ENCODE measurements around the gene AADACL4.
A peak's percentile ranks its signal among the peaks of the same experiment; 100 is the strongest.

The AADACL4 gene

DNA sequence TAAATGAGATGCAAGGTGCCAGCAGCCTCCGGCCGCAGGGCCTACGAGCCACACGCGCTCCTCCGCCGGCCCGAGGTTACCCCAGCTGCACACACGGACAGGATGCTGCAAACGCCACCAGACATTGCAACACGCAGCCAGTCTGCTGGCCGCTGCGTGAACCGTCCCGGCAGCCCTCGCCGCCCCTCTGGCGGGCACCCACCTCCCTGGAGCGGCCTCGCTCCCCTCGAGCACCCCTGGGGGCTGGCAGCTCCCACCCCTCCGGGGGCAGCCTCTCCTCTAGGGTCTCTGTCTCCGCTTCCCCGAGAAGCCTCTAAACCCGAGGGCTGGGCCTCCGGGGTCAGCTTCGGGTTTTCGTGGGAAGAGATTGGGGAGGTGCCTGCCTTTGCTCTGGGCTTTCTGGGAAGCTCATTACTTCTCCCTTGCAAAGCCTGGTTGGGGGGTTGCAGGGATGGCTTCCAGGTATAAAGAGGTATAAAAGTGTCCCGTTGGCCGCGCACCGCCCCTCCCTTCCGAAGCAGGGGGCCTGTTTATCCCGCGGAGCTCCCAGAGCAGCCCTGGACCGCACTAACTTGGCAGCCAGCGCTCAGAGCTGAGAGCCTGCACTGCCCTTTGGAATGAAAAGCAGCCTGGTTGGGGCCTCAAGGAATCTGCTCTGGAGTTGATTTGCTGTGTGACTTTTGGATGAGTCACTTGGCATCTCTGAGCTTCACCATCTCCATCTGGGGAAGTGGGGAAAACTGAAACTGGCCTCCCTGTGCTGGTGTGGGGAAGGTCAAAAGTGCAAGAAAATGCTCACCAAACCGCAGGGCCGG, 47.7 kb upstream of the AADACL4 start:
- H3K36me3 ChIP-seq (ENCODE audit: control insufficient read depth in 1 of 2, insufficient read depth in 2 of 2, low read depth in 1 of 2, low read length in 2 of 2), result no peaks in the 10 kb centered on the region
- H3K18ac ChIP-seq (ENCODE audit: low read depth in 1 of 2, low read length in 2 of 2), result no peak overlapping the region
- peaks cover 0 to 19% of the 10 kb centered on the region in 2 experiments for H3K27me3 ChIP-seq (ENCODE audit: control insufficient read depth in 1 of 2, insufficient read depth in 1 of 2, low read length in 2 of 2)
- DNase-seq, result peak; percentile 95
- no peak overlapping the region for H4K91ac ChIP-seq (ENCODE audit: low read length)
- H3K4me2 ChIP-seq (ENCODE audit: low read length, poor library complexity, severe bottlenecking), result peak overlapping the region; percentile 85
- no peaks in the 10 kb centered on the region for H3K9me3 ChIP-seq (ENCODE audit: control insufficient read depth, low read length)
- H3K4ac ChIP-seq (ENCODE audit: low read depth in 1 of 2, low read length in 2 of 2), result no peak overlapping the region
- H2BK120ac ChIP-seq (ENCODE audit: low read depth, low read length), result no peak overlapping the region
- H2AFZ ChIP-seq (ENCODE audit: low read depth, low read length), result peak overlapping the region; percentile 32
- H3K14ac ChIP-seq (ENCODE audit: low read length in 2 of 2), result no peak overlapping the region
- no peak overlapping the region for H3K23ac ChIP-seq (ENCODE audit: low read length in 2 of 2)
- no peak overlapping the region for H2AK5ac ChIP-seq (ENCODE audit: low read length, severe bottlenecking)
- H2BK5ac ChIP-seq (ENCODE audit: low read depth, low read length, poor library complexity, severe bottlenecking), result no peak overlapping the region
- H3K79me1 ChIP-seq (replicated peaks; ENCODE audit: low read length, poor library complexity, severe bottlenecking), result no peaks in the 10 kb centered on the region
- peak overlapping the region; percentile 33 for H3K27ac ChIP-seq (ENCODE audit: low read length, poor library complexity, severe bottlenecking)
- peaks cover 19% of the 10 kb centered on the region for H3K4me1 ChIP-seq (ENCODE audit: control insufficient read depth, insufficient read depth, low read depth, low read length)
- H3K4me3 ChIP-seq (ENCODE audit: insufficient read depth in 1 of 2, low read depth in 1 of 2, low read length in 2 of 2), result peak overlapping the region; percentile 10 to 69
- WGBS, result 2% methylated on average over 39 of the region's 39 CpGs
- H2BK15ac ChIP-seq (ENCODE audit: low read depth, poor library complexity, severe bottlenecking), result no peak overlapping the region
- no peak overlapping the region for H2BK12ac ChIP-seq (ENCODE audit: low read length in 2 of 2)
- H4K8ac ChIP-seq (ENCODE audit: low read length), result no peak overlapping the region
- H3K9ac ChIP-seq (ENCODE audit: low read length), result peak overlapping the region; percentile 83

- Histone ChIP-seq H2AFZ (ENCODE audit: low read depth, low read length) (no peak overlapping the region), H3K18ac (ENCODE audit: low read depth in 1 of 2, low read length in 2 of 2) (no peak overlapping the region), H2BK5ac (ENCODE audit: low read depth, low read length, poor library complexity, severe bottlenecking) (no peak overlapping the region), H3K4ac (ENCODE audit: low read depth in 1 of 2, low read length in 2 of 2) (no peak overlapping the region), H3K14ac (ENCODE audit: low read length in 2 of 2) (no peak overlapping the region), H2BK15ac (ENCODE audit: low read depth, poor library complexity, severe bottlenecking) (no peak overlapping the region), H3K9me3 (ENCODE audit: control insufficient read depth, low read length) (no peaks in the 10 kb centered on the region), H3K27ac (ENCODE audit: low read length, poor library complexity, severe bottlenecking) (no peak overlapping the region), H3K79me1 (replicated peaks; ENCODE audit: low read length, poor library complexity, severe bottlenecking) (no peaks in the 10 kb centered on the region), H2BK120ac (ENCODE audit: low read depth, low read length) (no peak overlapping the region), H3K4me1 (ENCODE audit: control insufficient read depth, insufficient read depth, low read depth, low read length) (peaks cover 23% of the 10 kb centered on the region), H2BK12ac (ENCODE audit: low read length in 2 of 2) (no peak overlapping the region), H4K8ac (ENCODE audit: low read length) (no peak overlapping the region), H3K4me2 (ENCODE audit: low read length, poor library complexity, severe bottlenecking) (no peak overlapping the region), H3K9ac (ENCODE audit: low read length) (no peak overlapping the region), H2AK5ac (ENCODE audit: low read length, severe bottlenecking) (no peak overlapping the region), H3K36me3 (ENCODE audit: control insufficient read depth in 1 of 2, insufficient read depth in 2 of 2, low read depth in 1 of 2, low read length in 2 of 2) (no peaks in the 10 kb centered on the region), H3K27me3 (ENCODE audit: control insufficient read depth in 1 of 2, insufficient read depth in 1 of 2, low read length in 2 of 2) (peaks cover 0 to 16% of the 10 kb centered on the region in 2 experiments), H4K91ac (ENCODE audit: low read length) (no peak overlapping the region), H3K4me3 (ENCODE audit: insufficient read depth in 1 of 2, low read depth in 1 of 2, low read length in 2 of 2) (no peak overlapping the region), H3K23ac (ENCODE audit: low read length in 2 of 2) (no peak overlapping the region)
- DNase-seq, result no peak
- WGBS, result 86% methylated on average over 10 of the region's 10 CpGs
Measured at GRCh38 chr1:12597792-12598191, 46.1 kb upstream of the AADACL4 start.

DNA sequence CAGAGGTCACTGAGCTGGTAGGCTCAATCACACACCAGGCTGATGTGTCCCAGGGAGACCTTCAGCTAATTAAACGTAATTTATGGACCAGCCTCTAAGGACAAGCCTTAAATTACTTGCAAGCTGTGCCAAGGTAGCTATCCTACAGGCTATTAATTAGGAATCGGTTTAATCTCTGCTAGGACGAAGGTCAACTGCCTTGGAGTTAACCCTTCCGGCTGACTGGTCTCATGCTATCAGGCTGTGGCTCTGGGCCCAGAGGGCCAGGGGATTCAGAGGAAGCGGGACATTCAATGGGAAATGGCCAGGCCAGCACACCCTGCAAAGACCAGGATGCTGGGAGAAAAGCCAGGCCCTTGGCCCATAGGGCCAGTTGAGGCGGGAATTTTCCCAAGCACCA, 44.9 kb upstream of the AADACL4 start:
- no peaks in the 10 kb centered on the region for H3K36me3 ChIP-seq (ENCODE audit: control insufficient read depth in 1 of 2, insufficient read depth in 2 of 2, low read depth in 1 of 2, low read length in 2 of 2)
- no peak overlapping the region for H4K8ac ChIP-seq (ENCODE audit: low read length)
- no peak overlapping the region for H3K18ac ChIP-seq (ENCODE audit: low read depth in 1 of 2, low read length in 2 of 2)
- H2BK12ac ChIP-seq (ENCODE audit: low read length in 2 of 2), result no peak overlapping the region
- H3K27ac ChIP-seq (ENCODE audit: low read length, poor library complexity, severe bottlenecking), result no peak overlapping the region
- no peak overlapping the region for H3K4me2 ChIP-seq (ENCODE audit: low read length, poor library complexity, severe bottlenecking)
- no peak overlapping the region for H3K9ac ChIP-seq (ENCODE audit: low read length)
- H2BK15ac ChIP-seq (ENCODE audit: low read depth, poor library complexity, severe bottlenecking), result no peak overlapping the region
- no peak overlapping the region for H4K91ac ChIP-seq (ENCODE audit: low read length)
- no peaks in the 10 kb centered on the region for H3K9me3 ChIP-seq (ENCODE audit: control insufficient read depth, low read length)
- no peak overlapping the region for H2BK120ac ChIP-seq (ENCODE audit: low read depth, low read length)
- H3K27me3 ChIP-seq (ENCODE audit: control insufficient read depth in 1 of 2, insufficient read depth in 1 of 2, low read length in 2 of 2), result peaks cover 0 to 10% of the 10 kb centered on the region in 2 experiments
- no peak overlapping the region for H2BK5ac ChIP-seq (ENCODE audit: low read depth, low read length, poor library complexity, severe bottlenecking)
- DNase-seq, result no peak
- H3K4me3 ChIP-seq (ENCODE audit: insufficient read depth in 1 of 2, low read depth in 1 of 2, low read length in 2 of 2), result no peak overlapping the region
- no peak overlapping the region for H3K14ac ChIP-seq (ENCODE audit: low read length in 2 of 2)
- H3K4ac ChIP-seq (ENCODE audit: low read depth in 1 of 2, low read length in 2 of 2), result no peak overlapping the region
- no peak overlapping the region for H2AFZ ChIP-seq (ENCODE audit: low read depth, low read length)
- peaks cover 25% of the 10 kb centered on the region for H3K4me1 ChIP-seq (ENCODE audit: control insufficient read depth, insufficient read depth, low read depth, low read length)
- WGBS, result 82% methylated on average over 6 of the region's 6 CpGs
- no peak overlapping the region for H2AK5ac ChIP-seq (ENCODE audit: low read length, severe bottlenecking)
- no peaks in the 10 kb centered on the region for H3K79me1 ChIP-seq (replicated peaks; ENCODE audit: low read length, poor library complexity, severe bottlenecking)
- no peak overlapping the region for H3K23ac ChIP-seq (ENCODE audit: low read length in 2 of 2)

GRCh38 chr1:12599657-12600056, 44.2 kb upstream of the AADACL4 start:
- Histone ChIP-seq H2AK5ac (ENCODE audit: low read length, severe bottlenecking) (no peak overlapping the region), H2AFZ (ENCODE audit: low read depth, low read length) (no peak overlapping the region), H4K8ac (ENCODE audit: low read length) (no peak overlapping the region), H3K27ac (ENCODE audit: low read length, poor library complexity, severe bottlenecking) (no peak overlapping the region), H3K4ac (ENCODE audit: low read depth in 1 of 2, low read length in 2 of 2) (no peak overlapping the region), H3K36me3 (ENCODE audit: control insufficient read depth in 1 of 2, insufficient read depth in 2 of 2, low read depth in 1 of 2, low read length in 2 of 2) (no peaks in the 10 kb centered on the region), H3K27me3 (ENCODE audit: control insufficient read depth in 1 of 2, insufficient read depth in 1 of 2, low read length in 2 of 2) (peaks cover 0 to 3% of the 10 kb centered on the region in 2 experiments), H3K79me1 (replicated peaks; ENCODE audit: low read length, poor library complexity, severe bottlenecking) (no peaks in the 10 kb centered on the region), H2BK5ac (ENCODE audit: low read depth, low read length, poor library complexity, severe bottlenecking) (no peak overlapping the region), H3K4me1 (ENCODE audit: control insufficient read depth, insufficient read depth, low read depth, low read length) (peaks cover 28% of the 10 kb centered on the region), H2BK120ac (ENCODE audit: low read depth, low read length) (no peak overlapping the region), H2BK15ac (ENCODE audit: low read depth, poor library complexity, severe bottlenecking) (no peak overlapping the region), H4K91ac (ENCODE audit: low read length) (no peak overlapping the region), H3K14ac (ENCODE audit: low read length in 2 of 2) (no peak overlapping the region), H3K18ac (ENCODE audit: low read depth in 1 of 2, low read length in 2 of 2) (no peak overlapping the region), H3K9ac (ENCODE audit: low read length) (no peak overlapping the region), H3K4me3 (ENCODE audit: insufficient read depth in 1 of 2, low read depth in 1 of 2, low read length in 2 of 2) (no peak overlapping the region), H3K9me3 (ENCODE audit: control insufficient read depth, low read length) (no peaks in the 10 kb centered on the region), H2BK12ac (ENCODE audit: low read length in 2 of 2) (no peak overlapping the region), H3K4me2 (ENCODE audit: low read length, poor library complexity, severe bottlenecking) (no peak overlapping the region), H3K23ac (ENCODE audit: low read length in 2 of 2) (no peak overlapping the region)
- WGBS, result 69% methylated on average over 5 of the region's 5 CpGs
- no peak for DNase-seq

All from mesenchymal stem cell (in vitro differentiated cells and primary cell).